T-helper 2 cell treated with Interferon-gamma antibody and Interleukin-4, amounts not matched to agents 100 ng/mL and 5 ng/mL, for 36 hours (primary cell): Measurements from ENCODE around the gene NAV1. TPM values are rescaled to one million over a fixed set of nuclear protein-coding genes. Genes with fewer than 3 reads are reported as not detected.

Experiments
- intact Hi-C: fragments of 100-400 bp; cut with micrococcal nuclease; formaldehyde crosslinking; loops from one replicate; pipeline ENCODE4 v1.15.1; 2023
- total RNA-seq: library from RNA; stranded (reverse); gene quantifications from 2 replicates; pipeline ENCODE4 v1.2.3, GENCODE V29; 2022

NAV1 gene
- total RNA-seq, 1 donor from 2014 or later, result 2.3 TPM

DNA sequence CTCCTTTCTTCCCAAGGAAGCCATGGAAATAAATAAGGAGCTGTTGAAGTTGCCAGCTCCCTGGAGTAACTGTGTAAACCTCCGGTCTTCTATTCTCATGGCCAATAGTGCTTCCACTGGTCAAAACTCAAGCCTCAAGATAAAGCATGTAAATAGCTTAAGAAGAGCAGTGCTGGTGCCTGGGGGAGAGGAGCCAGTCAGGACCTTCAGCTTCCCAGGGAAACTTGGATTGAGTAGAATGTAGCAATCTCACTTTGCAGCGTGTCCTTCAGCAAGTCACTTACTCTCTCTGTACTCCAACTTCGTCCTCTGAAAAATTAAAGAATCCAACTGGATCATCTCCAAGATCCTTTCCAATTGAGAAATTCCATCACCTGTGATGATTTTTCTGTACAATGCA, 44.7 kb downstream of the NAV1 start:
- intact Hi-C loops, result no loop called here

DNA sequence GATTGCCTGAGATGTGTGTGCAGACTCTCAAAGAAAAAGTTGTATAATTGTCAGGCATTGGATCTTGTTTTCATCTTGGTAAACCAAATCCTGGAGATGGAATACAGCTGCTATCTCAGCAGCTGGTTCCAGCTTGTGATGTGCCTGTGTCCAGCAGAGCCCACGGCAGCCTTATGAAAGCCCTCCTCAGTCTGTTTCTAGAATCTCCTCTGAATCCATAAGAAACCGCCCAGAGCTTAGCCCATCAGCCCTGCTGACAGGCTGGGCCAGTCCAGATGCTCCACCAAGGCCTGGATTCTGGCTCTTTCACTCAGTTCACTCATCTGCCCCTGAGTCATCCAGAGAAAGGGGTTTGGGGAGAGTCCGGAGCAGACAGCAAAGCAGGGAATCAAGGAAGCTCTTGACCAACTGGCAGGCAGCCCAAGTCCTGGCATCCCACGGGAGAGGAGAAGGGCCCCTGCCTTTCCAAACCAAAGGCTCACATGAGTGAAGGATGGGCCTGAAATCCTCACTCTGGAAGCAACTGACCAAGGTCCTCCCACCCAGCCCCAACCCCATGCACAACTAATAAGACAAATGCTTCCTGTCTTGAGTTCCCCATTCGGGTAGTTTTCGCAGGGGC, 45.7 kb downstream of the NAV1 start:
- intact Hi-C loops, result no loop called here

DNA sequence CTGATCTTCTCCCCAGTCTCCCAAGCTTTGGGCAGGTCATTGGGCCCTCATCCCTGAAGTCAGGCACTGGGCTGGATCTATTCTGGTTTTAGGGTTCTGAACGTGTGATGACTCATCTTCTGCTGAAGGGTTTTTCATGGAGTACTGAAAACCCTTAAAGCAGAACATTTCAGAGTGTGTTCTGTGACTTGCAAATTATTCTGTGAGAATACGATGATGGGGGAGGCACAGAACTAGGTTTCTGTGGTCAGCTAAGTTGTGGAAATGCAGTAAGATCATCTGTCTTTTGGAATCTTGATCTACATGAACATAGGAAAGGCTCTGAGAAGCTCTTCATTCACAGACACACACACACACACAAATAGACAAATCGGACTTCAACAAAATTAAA, 46.2 kb downstream of the NAV1 start:
- intact Hi-C loops, result no loop called here

DNA sequence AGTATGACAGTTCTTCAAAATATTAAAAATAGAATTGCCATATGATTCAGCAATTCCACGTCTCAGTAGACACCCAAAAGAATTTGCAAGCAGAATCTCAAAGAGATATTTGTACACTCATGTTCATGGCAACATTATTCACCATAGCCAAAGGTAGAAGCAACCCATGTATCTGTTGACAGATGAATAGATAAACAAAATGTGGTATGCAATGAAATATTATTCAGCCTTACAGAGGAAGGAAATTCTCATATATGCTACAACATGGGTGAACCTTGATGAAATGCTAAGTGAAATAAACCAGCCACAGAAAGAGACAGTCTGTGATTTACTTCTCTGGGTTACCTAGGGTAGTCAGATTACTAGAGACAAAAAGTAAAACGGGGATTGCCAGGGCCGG, 47.0 kb downstream of the NAV1 start:
- intact Hi-C loops, result no loop called here

DNA sequence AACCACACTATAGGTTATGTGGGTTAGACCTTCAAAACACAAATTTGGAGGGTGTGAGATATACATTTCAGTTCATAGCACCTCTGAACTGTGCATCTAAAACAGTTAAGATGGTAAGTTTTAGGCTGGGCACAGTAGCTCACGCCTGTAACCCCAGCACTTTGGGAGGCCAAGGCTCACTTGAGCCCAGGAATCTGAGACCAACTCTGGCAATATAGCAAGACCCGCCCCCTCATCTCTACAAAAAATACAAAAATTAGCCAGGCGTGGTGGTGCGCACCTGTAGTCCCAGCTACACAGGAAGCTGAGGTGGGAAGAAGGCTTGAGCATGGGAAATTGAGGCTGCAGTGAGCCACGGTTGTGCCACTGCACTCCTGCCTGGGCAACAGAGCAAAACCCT, 47.9 kb downstream of the NAV1 start:
- intact Hi-C loops, result no loop called here

DNA sequence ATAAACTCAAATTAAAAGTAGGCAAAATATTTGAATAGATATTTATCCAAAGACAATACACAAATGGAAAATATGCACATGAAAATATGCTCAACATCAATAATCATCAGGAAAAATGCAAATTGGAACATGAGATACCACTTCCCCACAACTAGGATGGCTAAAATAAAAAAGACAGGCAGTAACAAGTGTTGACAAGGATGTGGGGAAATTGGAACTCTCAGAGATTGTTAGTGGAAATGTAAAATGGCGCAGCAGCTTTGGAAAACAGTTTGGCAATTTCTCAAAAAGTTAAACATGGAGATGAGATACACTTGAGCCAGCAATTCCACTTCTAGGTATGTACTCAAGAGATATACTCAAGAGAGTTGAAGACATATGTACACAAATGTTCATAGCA, 48.8 kb downstream of the NAV1 start:
- intact Hi-C loops, result no loop called here

Other genes starting within 250 kb of the NAV1 start
- not detected in 2 replicates for gene TNNT2, start 161.4 kb upstream of the NAV1 start, total RNA-seq
- gene LAD1, start 139.8 kb upstream of the NAV1 start, total RNA-seq, result not detected in 2 replicates
- not detected in 2 replicates for gene TNNI1, start 117.4 kb upstream of the NAV1 start, total RNA-seq
- gene PHLDA3, start 69.9 kb upstream of the NAV1 start, total RNA-seq, result 16.1 and 16.6 TPM in 2 replicates
- 77.1 and 83.6 TPM in 2 replicates for gene CSRP1, start 32.0 kb upstream of the NAV1 start, total RNA-seq